GM19023 (cell line): ENCODE results near the gene ZFAND2B.

Experiments
- ATAC-seq: cut with Tn5 transposase; IDR thresholded peaks from one replicate; pipeline ENCODE4 v1.9.1; 2021; ENCODE audit warnings: mild to moderate bottlenecking, moderate library complexity; ENCODE audit not compliant: unreplicated experiment

ZFAND2B gene

DNA sequence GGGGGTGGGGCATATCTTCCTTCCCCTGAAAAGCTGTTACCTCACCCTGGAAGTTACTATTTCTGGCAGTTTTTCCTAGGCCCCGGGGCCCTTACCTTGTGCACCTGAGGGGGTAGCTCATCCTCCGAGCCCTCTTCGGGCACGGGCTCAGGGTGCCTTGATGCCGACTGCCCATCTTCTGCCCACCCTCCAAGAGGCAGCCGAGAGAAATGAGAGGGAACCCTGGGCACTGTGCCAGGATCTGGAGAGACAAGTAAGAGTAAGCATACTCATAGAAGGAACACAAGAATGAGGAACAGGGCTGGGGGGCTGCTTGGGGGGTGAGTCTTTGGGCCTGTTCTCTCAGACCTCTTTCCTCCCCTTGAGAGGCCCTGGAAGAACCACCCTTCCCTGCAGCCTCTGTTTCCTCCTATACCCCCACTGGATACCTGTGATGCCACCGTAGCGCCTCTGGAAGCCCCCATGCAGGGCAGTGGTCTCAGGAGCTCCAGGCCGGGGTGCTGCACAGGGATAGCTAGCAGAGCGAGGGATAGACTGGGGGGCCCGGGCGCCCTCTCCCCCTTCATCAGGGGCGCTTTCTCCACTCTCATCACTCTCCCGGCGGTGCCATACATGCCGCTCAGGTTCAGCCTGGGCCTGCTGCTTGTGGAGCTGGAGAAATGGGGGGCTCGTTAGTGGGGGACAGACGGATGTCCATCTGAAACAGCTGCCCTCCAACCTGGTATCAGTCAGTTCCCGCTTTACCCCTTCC, 14.2 kb downstream of the ZFAND2B start:
- no peak for ATAC-seq

DNA sequence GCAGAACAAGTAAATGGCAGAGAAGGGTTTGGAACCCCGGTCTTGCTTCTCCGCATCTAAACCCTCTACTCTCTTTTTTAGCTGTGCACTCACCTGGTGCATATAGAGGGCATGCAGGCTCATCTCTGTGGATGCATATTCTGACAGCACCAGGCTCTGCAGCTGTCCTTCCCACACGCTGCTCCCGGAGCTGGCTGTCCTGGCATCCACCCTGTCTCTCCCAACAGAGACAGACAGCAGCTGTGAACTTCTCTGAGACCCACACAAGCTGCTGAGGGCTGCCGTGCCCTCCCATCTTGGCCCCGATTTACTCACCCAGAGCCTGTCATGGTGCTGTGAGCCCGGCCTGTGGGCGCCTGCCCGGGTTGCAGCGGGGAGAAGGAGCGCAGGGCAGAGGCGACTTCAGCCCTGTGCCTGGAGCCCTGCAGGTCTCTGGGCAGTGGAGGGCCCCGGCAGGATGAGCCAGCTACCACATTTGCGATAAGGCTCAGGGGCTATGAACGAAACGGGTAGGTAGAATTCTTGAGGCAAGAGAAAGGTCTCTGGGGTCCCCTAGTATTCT, 15.5 kb downstream of the ZFAND2B start:
- ATAC-seq = no peak

DNA sequence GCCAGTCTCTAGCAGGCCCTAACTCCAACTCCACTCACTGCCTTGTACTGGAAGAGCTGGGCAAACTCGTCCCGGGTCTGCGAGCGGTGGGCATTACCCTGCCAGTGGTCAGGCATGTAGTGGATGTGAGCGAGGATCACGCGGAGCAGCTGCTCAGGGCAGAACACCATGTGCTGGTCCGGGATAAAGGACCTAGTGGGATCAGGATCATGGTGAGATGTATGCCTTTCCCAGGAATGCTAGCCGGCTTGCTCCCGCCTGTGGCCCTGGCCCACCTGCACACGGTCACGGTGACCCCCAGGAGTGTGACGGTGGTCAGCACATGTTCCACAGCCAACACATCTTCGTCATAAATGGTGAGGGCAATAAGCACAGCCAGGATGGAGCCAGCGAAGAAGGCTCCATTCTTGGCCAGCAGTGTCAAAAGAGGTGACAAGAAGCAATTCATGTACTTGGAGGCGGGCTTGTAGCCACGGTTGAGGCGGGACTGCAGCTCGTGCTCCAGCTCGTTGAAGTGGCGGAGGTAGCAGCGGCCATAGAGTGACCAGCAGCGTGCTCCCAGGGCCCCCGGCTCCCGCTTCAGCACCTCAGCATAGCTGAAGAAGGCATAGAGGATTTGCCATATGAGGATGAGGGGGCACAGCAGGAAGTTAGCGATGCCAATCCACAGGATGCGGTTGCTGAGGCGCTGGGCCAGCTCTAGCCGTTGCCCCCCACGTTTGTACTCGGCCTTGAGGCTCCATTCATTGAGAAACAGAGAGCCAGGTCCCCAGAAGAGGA, 17.4 kb downstream of the ZFAND2B start:
- ATAC-seq = no peak

DNA sequence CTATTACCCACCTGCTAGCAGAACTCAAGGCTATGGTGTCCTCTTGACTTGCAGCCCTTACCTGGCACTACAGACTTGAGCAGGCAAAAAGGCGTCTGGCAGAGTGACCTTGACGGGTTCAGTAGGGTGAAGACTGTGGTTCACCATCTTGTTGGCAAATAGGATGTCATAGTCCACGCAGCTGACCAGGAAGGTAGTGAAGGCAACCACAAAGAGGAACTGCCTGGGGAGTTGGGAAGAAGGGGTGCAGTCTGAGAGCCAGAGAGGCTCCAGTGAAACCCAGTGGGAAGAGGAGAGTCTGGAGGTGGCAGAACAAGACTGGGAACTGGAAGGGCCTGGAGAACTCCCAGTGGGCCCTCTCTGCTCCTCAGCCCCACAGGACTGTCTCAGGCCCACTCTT, 18.8 kb downstream of the ZFAND2B start:
- no peak for ATAC-seq

DNA sequence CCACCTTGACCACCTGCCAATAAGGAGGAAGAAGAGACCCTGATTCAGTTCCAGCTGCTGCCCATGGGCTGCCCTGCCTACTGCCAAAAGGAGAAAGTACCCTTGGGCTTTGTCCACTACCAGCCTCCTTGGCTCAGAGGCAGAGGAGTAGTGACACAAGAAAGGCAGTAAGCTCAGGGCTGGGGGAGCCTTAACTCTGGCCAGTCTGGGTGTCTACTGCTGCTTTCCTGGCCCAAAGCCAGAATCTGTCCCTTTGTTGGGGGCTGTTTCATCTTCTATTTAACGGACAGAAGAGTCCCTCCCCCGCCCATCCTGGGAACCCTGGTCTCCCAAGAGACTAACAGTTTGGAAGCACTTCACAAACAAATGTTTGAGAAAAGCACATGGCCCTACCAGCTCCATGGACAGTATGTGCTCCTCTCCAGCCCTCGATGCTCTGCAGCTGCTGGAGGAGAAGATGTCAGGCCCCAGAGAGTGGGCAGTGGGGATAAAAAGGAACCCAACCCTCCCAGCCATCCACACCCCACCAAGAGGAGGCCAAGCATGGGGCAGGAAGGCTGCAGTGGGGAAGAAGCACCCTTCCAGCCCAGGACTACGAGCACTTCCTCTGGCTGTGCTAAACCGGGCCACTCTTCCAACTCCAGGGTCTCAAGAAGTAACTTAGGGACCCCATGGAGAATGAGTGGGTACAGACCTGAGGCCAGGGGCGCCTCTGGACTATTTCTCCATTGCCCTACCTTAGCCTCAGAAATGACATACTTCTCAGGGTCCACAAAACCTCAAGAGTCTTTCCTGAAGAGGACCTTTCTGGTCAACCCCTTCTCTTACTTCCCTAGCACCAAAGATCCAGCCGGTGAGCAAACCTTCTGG, 21.7 kb downstream of the ZFAND2B start:
- ATAC-seq = no peak

DNA sequence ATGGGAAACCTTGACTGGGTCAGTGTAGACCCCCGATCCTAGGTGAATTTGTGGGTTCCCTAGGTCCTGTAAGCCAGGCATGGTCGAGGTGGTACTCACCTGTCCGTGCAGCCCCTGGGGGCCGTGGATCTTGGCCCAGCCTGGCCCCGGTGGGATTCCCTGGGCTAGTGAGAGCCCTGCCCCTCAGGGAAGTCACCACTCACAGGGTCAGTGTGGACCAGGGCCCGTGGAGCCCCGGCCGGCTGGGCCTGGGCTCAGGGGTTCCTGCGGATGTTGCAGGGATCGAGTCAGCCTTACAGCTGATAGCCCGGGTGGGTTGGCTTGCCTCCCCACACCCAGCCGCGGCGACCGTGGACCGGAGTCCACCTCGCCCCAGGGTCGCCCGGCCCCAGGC, 22.3 kb downstream of the ZFAND2B start:
- ATAC-seq = peak; percentile 22

DNA sequence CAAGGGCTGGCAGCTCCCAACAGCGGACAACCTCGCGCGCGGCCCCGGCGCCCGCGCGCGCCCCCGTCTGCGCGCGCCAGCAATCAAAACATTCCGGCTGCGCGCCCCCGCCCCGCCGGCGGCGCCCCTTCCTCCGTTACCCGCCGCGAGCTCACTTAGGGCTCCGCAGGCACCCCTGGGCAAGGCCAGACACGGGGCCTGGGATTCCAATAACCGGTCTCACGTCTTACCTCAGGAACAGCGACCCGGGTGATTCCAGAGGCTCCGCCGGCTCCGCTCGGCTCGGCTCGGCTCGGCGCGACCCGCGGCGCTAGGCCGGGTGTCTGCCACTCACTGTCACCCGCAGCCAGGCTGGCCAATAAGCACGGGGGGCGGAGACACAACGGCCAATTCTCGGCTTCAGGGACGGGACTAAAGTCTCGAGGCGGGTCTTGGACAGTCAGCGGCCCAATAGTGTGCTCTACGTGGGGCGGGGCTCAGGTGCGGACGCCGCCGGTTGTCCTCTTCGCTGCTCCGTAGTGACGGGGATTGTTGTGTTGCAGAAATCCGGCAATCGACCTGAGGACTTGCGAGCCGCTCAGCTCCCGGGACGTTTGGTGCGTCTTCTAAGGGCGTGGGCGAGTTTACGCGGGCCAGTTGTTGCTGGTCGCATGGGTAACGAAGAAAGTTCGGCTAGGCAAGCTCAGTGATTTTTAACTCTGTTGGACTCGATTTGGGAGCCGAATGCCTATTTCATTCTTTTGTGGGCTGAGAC, 22.9 kb downstream of the ZFAND2B start, which contains the start of the genes ANKZF1 and ATG9A:
Gene ANKZF1, plus strand, starts transcription at position 502 of the 754 bp plus-strand sequence. CDS start 452 bp downstream, outside the sequence.
Gene ATG9A, minus strand, starts transcription at position 332 of the 754 bp plus-strand sequence. CDS start 1,612 bp downstream, outside the sequence.
- peak; percentile 98 for ATAC-seq

DNA sequence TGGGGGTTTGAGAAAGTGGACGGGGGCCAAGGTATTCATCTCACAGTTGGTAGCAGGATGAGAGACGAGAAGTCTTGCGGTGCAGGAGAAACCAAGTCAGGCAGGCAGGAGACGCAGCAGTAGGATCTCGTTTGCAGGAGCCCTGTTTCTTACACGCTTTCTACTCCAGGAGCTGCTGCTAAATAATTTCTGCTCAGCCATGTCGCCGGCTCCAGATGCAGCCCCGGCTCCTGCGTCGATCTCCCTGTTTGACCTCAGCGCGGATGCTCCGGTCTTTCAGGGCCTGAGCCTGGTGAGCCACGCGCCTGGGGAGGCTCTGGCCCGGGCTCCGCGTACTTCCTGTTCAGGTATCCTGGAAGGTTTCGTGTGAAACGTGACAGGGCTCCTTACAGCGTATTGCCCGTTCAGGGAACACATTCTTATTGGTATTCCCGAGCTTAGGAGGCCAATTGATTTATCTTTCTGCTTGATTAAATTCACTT, 23.5 kb downstream of the ZFAND2B start:
- no peak for ATAC-seq

DNA sequence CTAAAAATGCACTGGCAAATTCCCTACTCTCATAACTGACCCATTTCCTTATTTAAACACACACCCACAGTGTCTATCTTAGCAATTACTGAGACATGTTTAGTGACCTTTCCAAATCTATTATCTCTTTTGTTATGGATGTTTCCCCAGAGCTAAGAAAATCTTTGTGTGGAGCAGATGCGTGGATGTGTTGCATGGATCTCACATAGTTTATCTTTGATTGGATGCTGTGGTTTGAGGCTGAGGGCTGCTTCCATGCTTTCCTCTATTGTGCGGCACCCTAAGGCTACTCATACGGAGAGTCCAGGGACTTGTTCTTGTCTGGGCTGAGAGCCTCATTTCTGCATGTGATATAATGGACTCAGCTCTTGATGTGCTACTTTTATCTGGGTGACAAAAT, 27.7 kb downstream of the ZFAND2B start:
- no peak for ATAC-seq

DNA sequence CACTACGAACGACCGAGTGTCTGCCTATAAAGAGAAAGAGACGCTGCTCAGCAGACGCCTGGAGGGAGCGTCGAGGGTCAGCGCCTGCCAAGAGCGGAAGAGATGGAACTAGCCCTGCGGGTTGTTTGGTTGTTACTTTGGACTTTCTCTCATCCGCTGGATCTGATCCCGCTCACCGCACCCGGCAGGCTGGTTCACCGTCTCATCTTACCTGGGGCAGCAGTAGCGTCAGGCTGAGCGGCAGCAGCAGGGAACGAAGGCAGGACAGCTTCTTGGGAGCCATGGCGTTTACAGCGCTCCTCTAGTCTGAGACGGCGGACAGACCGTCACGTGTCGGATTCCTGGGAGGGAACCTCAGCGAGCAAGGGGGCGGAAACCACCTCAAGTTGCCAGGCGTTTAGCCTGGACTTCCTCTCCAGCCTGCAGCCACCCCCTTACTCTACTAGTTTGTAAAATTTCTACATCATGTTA, 36.7 kb downstream of the ZFAND2B start:
- no peak for ATAC-seq

DNA sequence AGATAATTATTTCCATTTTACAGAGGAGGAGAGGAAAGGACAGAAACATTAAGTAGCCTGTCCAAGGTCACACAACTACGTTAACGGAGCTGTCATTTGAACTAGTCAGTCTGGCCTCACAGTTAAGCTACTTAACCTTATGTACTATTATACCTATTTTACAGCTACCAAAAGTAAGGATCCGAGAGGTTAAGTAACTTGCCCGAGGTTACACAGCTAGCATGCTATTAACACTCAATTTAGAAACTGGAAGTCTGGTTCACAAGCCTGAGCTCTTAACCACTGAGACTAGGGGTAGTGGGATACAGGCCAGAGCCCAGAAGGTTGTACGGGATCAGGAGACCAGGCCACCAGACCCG, 38.2 kb downstream of the ZFAND2B start:
- no peak for ATAC-seq

DNA sequence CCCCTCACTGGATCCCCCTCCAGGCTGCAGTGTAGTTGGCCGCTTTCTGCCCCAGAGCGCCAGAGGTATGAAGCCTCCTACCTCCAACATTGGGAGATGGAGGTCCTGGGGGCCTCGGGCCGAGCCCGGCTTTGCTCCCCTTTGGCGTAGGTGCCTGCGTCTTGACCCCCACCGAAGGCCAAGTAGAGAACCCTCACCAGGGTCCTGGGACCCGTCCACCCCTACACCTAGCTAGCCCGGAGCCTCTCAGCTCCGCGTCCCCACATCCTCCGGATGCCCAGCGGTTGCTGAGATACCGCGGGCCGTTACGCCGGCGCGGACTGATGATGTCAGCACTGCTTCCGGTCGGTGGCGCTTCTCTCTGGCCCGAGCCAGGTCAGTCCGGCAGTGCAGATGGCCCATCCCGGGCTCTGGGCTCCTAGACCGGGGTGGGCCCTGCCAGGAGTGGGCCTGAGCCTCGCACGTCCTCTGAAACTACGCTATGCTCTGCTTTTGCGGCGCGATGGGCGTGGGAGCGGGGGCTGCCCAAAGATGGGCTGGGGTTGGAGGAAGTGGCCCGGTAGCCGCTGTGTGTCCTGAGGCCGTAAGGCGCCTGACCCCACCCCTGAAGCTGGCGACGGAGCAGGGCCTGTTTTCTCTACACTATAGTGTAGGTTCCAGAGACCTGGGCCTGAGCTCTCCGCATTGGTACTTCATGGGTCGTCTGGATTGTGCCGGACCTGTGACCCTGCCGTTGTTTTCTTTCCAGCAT, 38.7 kb downstream of the ZFAND2B start, which contains the start of the genes GLB1L and STK16:
Gene GLB1L, minus strand, starts transcription at position 297 of the 751 bp plus-strand sequence. CDS start 1,871 bp downstream, outside the sequence.
Gene STK16, plus strand, starts transcription at position 332 of the 751 bp plus-strand sequence. CDS start 521 bp downstream, outside the sequence.
- peak; percentile 73 for ATAC-seq

DNA sequence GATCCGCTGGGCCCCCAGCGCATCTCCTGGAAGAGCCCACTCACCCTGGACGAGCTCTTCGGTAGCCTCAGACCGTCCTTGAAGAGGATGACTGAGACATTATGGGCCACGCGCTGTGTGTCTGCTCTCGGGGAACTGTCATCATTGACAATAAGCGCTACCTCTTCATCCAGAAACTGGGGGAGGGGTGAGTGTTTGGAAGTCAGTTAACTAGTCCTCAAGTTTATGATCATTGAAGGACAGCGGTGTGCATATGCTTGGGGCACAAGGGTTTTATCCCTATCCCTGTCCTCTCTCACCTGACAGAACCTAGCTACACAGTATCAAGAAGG, 39.3 kb downstream of the ZFAND2B start:
- ATAC-seq = no peak

DNA sequence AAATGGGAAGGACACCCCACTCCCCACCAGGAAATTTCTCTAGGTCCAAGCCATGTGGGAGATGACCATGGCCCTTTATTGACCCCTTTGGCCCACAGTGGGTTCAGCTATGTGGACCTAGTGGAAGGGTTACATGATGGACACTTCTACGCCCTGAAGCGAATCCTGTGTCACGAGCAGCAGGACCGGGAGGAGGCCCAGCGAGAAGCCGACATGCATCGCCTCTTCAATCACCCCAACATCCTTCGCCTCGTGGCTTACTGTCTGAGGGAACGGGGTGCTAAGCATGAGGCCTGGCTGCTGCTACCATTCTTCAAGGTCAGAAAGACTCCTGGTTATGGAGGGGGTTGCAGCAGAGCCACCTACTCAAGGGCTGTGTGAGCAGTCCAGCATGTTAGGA, 40.0 kb downstream of the ZFAND2B start:
- no peak for ATAC-seq

DNA sequence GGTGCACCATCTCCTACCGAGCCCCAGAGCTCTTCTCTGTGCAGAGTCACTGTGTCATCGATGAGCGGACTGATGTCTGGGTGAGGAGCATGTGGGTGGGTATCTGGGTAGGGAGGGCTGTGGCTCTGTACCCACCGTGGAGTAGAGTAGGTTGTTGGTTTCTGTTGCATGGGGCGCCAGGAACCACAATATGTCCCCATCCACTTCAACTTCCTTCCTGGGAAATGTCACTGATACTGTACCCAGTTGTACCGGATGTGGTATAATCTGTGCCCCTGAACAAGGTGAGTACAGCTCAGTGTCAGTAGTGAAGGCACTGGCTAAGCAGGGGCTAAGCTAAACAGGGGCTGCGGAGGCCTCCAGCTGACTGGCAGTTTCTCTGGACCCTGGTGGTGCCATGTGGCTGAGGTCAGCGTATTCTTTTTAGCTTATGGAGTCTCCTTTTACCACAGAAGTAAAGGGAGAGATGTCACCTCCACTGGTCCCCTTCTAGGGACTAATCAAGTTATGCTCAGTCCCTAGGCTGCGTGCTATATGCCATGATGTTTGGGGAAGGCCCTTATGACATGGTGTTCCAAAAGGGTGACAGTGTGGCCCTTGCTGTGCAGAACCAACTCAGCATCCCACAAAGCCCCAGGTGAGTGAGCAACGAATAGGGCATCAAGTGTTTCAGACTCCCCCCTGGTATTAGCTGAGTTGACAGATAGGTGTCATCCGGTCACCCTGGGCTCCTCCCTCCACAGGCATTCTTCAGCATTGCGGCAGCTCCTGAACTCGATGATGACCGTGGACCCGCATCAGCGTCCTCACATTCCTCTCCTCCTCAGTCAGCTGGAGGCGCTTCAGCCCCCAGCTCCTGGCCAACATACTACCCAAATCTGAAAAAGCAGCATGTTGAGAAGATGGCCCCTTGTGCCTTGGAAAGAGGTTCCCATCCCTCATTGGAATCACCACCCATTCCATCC, 41.4 kb downstream of the ZFAND2B start:
- no peak for ATAC-seq

DNA sequence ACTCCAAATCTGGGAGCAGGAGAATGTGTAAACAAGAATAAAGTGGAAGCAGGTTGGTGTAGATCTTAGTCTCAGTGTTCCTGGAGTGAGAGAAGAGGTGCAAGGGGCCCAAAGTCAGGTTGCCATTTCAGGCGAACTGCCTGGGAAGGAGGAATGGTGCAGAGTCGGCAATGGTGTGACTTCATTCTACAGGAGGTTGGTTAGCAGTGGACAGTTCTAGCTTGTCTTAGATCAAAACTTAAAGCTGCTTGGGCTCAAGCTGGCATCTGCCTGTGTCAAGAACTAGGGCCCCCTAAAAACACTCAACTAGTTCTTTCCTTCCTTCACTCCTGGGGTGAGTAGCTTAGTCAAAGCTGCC, 42.2 kb downstream of the ZFAND2B start:
- ATAC-seq = no peak

DNA sequence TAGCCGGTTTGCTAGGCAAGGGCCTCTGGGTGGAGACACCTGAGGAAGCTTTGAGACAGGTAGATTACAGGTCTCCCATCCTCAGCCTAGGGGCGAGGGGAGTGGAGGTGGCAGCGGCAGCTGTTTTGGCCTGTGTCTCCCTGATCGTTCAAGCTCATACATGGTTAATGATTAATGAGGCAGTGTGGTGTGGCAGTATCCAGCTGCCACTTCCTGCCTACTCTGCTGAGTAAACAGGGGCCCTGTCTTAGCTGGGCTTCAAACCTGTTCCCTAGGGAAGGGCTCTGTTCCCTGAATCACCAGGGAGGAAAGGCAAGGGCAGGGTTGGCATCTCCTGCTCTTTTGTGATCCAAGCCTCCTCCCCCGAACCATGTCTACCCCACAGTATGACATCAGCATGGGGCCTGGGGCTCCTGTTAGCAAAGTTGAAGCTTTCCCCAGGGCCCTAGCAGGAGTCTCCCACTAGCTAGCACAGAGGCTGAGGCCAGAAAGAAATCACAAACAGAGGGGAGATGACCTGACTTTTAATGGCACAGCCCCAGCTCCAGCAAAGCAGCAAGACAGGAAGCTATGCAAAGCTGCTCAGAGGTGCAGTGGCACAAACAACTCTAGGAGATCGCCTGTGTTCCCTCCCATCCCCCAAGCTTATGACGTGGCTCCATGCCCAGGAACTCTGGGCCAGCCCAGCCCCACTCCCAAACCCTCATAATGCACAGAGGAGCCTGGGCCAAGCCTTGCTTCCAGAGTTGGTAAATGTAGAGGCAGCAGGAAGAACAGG, 42.8 kb downstream of the ZFAND2B start:
- ATAC-seq = peak; percentile 34
